Suprapubic skin (tissue), 3 donors: ENCODE measurements around the gene CIB4.

Experiments
- POLR2A ChIP-seq, 2 donors: fragments of 450-650 bp; IDR thresholded peaks; one replicate each; pipeline ENCODE4 v1.6.1; 2017; ENCODE audit warnings: antibody characterized with exemption in 2 of 2, mild to moderate bottlenecking in 2 of 2, moderate library complexity in 2 of 2
- TF ChIP-seq, protein P1 (sequence below), 2 donors: fragments of 200-600 bp in 1 of 2; fragments of 450-650 bp in 1 of 2; sonication (generic) in 1 of 2; IDR thresholded peaks; one replicate each; pipeline ENCODE4 v1.5.1; 2016 to 2019; ENCODE audit warnings: antibody characterized with exemption in 2 of 2, mild to moderate bottlenecking in 1 of 2, moderate library complexity in 1 of 2

DNA sequence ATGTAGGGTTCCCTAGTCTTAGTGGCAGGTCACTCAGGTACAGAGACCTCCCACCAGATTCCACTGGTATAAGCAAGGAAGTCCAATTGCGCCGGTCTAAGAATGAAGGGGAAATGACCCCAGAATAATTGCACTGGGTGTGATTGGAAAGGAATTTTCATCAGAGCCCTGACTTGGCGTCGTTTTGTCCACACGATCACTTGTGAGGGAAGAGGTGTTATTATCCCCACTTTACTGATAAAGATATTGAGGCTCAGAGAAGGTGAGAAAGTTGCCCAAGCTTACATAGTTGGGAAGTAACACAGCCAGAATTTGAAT is 61.5 kb downstream of the CIB4 start:
- TF ChIP-seq, protein P1, sequence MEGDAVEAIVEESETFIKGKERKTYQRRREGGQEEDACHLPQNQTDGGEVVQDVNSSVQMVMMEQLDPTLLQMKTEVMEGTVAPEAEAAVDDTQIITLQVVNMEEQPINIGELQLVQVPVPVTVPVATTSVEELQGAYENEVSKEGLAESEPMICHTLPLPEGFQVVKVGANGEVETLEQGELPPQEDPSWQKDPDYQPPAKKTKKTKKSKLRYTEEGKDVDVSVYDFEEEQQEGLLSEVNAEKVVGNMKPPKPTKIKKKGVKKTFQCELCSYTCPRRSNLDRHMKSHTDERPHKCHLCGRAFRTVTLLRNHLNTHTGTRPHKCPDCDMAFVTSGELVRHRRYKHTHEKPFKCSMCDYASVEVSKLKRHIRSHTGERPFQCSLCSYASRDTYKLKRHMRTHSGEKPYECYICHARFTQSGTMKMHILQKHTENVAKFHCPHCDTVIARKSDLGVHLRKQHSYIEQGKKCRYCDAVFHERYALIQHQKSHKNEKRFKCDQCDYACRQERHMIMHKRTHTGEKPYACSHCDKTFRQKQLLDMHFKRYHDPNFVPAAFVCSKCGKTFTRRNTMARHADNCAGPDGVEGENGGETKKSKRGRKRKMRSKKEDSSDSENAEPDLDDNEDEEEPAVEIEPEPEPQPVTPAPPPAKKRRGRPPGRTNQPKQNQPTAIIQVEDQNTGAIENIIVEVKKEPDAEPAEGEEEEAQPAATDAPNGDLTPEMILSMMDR (IDR thresholded peaks at IDR 0.05), result no peak
- TF ChIP-seq POLR2A (IDR thresholded peaks at IDR 0.05), result no peak
